Smooth muscle cell (in vitro differentiated cells): ENCODE data around the gene RBM47. TPM values are rescaled to one million over a fixed set of nuclear protein-coding genes. Genes with fewer than 3 reads are reported as not detected.
"Not testable (repeated sequence)": the region's sequence is repeated elsewhere in the genome, so short reads cannot be mapped to it uniquely, and the experiment has no call there.

Experiments used
- DNase-seq: peaks from one replicate; lab custom pipeline; 2025; ENCODE audit not compliant: unreplicated experiment; lab: John Stamatoyannopoulos, UW
- H2AFZ ChIP-seq: fragments of 200-600 bp; sonication (generic); 2 replicates; pipeline ENCODE4 v1.6.0; 2016; ENCODE audit warnings: antibody characterized with exemption, low read depth, mild to moderate bottlenecking
- H3F3A ChIP-seq: fragments of 200-600 bp; sonication (generic); 2 replicates; pipeline ENCODE4 v1.6.0; 2017; ENCODE audit warnings: antibody characterized with exemption, low read depth
- H3K27ac ChIP-seq: fragments of 200-600 bp; sonication (generic); 2 replicates; pipeline ENCODE4 v1.5.1; 2016; ENCODE audit warnings: low read depth, mild to moderate bottlenecking
- H3K27me3 ChIP-seq: fragments of 200-600 bp; sonication (generic); 2 replicates; pipeline ENCODE4 v1.6.1; 2016; ENCODE audit warnings: low read depth, mild to moderate bottlenecking
- H3K36me3 ChIP-seq: fragments of 200-600 bp; sonication (generic); 2 replicates; pipeline ENCODE4 v1.5.1; 2016; ENCODE audit warnings: low read depth
- H3K4me1 ChIP-seq: fragments of 200-600 bp; sonication (generic); 2 replicates; pipeline ENCODE4 v1.5.1; 2016; ENCODE audit warnings: low read depth
- H3K4me2 ChIP-seq: fragments of 200-600 bp; sonication (generic); 2 replicates; pipeline ENCODE4 v1.6.0; 2016; ENCODE audit warnings: mild to moderate bottlenecking
- H3K4me3 ChIP-seq: fragments of 200-600 bp; sonication (generic); 2 replicates; pipeline ENCODE4 v1.5.1; 2016; ENCODE audit warnings: mild to moderate bottlenecking
- H3K79me2 ChIP-seq: fragments of 200-600 bp; sonication (generic); 2 replicates; pipeline ENCODE4 v1.6.0; 2016; ENCODE audit warnings: low read depth, mild to moderate bottlenecking
- H3K9ac ChIP-seq: fragments of 200-600 bp; sonication (generic); 2 replicates; pipeline ENCODE4 v1.6.0; 2016; ENCODE audit warnings: low read depth
- H3K9me3 ChIP-seq: fragments of 200-600 bp; sonication (generic); replicated peaks from 2 replicates; pipeline ENCODE4 v1.5.1; 2016; ENCODE audit warnings: low read depth
- H4K20me1 ChIP-seq: fragments of 200-600 bp; sonication (generic); 2 replicates; pipeline ENCODE4 v1.6.0; 2016; ENCODE audit warnings: low read depth
- CTCF ChIP-seq: fragments of 200-600 bp; sonication (generic); IDR thresholded peaks from 2 replicates; pipeline ENCODE4 v1.5.1; 2017; ENCODE audit warnings: borderline replicate concordance, mild to moderate bottlenecking, antibody characterized with exemption; ENCODE audit not compliant: insufficient read depth, poor library complexity, severe bottlenecking
- WGBS: methylation state at CpG from one replicate; pipeline ENCODE4 v1.1.7; 2016; ENCODE audit warnings: low lambda C conversion rate; 5-methylcytosine and 5-hydroxymethylcytosine counted together
- polyA plus RNA-seq: library from polyadenylated mRNA; unstranded; fragments of >200 nt; fragmentation: Nextera tagmentation; extraction: Ambion mirVana; gene quantifications from 2 replicates; pipeline ENCODE4 v1.2.1, GENCODE V29; 2016
- total RNA-seq: library from RNA; depleted of rRNA; stranded (reverse); fragments of >200 nt; gene quantifications from 2 replicates; pipeline ENCODE4 v1.2.3, GENCODE V29; 2014

RBM47 gene
- total and polyA plus RNA-seq, 2 experiments from 2014 or later: 3.4 to 5.5 TPM

DNA sequence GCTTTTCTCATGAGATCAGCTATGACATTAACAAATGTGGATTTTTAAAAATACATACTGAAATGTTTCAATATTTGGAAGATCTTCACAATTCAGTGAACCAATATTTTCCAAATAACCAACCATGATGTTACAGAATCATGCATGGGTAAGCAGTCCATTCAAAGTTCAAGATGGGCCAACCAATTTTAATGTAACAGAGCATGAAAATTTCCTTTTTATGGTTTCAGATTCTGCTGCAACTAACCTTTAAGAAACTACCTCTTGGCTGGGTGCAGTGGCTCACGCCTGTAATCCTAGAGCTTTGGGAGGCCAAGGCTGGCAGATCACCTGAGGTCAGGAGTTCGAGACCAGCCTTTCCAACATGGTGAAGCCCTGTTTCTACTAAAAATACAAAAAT lies 107.7 kb downstream of the RBM47 start:
- DNase-seq: no peak
- no peak for TF ChIP-seq CTCF
- no peak overlapping the region for H3K4me3 ChIP-seq
- WGBS: 93% methylated on average over 2 of the region's 2 CpGs
- H3K36me3 ChIP-seq: no peaks in the 10 kb centered on the region
- H3K4me2 ChIP-seq: no peak overlapping the region
- H3K79me2 ChIP-seq: no peaks in the 10 kb centered on the region
- no peaks in the 10 kb centered on the region for H3K9me3 ChIP-seq
- no peak overlapping the region for H3K9ac ChIP-seq
- peaks cover 9% of the 10 kb centered on the region for H3K4me1 ChIP-seq
- no peaks in the 10 kb centered on the region for H3K27me3 ChIP-seq
- H2AFZ ChIP-seq: no peak overlapping the region
- H3K27ac ChIP-seq: no peak overlapping the region
- H4K20me1 ChIP-seq: no peaks in the 10 kb centered on the region
- H3F3A ChIP-seq: no peaks in the 10 kb centered on the region

- Histone ChIP-seq H3K79me2 (no peaks in the 10 kb centered on the region), H3K9me3 (no peaks in the 10 kb centered on the region), H3K4me1 (peaks cover 1% of the 10 kb centered on the region), H3K4me2 (no peak overlapping the region), H3K4me3 (no peak overlapping the region), H3K27me3 (no peaks in the 10 kb centered on the region), H3K36me3 (no peaks in the 10 kb centered on the region), H3K27ac (no peak overlapping the region), H3K9ac (no peak overlapping the region), H3F3A (no peaks in the 10 kb centered on the region), H2AFZ (no peak overlapping the region), H4K20me1 (no peaks in the 10 kb centered on the region)
- WGBS: 82% methylated on average over 4 of the region's 4 CpGs
- no peak for DNase-seq
- no peak for TF ChIP-seq CTCF
These were observed 109.1 kb downstream of the RBM47 start for GRCh38 chr4:40520533-40520932.

DNA sequence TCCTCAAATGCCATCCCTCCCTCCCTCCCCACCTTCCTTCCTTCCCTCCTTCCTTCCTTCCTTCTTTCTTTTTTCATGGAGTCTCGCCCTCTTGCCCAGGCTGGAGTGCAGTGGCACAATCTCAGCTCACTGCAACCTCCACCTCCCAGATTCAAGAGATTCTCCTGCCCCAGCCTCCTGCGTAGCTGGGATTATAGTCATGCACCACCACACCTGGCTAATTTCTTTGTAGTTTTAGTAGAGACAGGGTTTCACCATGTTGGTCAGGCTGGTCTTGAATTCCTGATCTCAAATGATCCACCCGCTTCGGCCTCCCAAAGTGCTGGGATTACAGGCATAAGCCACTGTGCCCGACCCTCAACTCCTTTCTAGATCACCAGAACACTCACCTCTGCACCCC lies 112.6 kb downstream of the RBM47 start:
- H3K4me2 ChIP-seq, H2AFZ ChIP-seq, H3K79me2 ChIP-seq, H3K27ac ChIP-seq, H3K4me3 ChIP-seq, H3K27me3 ChIP-seq, H3F3A ChIP-seq, H3K9ac ChIP-seq, H4K20me1 ChIP-seq, H3K4me1 ChIP-seq, H3K9me3 ChIP-seq, H3K36me3 ChIP-seq, DNase-seq: not testable (repeated sequence)
- WGBS: 95% methylated on average over 4 of the region's 5 CpGs

DNA sequence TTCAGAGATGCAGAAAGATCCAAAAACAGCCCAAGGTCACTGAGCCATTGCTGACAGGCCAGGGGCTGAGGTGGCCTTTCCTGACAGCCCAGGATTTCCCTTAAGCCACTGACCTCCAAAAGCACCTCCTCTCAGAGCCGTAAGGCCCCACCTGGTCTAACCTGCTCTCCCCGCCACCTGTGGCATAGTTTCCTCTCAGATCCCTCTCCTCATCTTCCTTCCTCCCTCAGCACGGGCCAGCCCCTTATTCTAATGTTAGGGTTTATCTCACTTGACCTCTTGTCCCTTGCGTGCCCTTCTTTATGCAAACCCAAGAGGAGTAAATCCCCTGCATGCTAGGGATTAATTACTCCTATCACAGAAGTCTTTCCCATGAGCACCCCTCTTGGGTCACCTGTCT lies 113.0 kb downstream of the RBM47 start:
- WGBS: 87% methylated on average over 4 of the region's 4 CpGs
- no peak overlapping the region for H3K4me2 ChIP-seq
- no peak overlapping the region for H3K4me3 ChIP-seq
- no peaks in the 10 kb centered on the region for H3F3A ChIP-seq
- no peaks in the 10 kb centered on the region for H4K20me1 ChIP-seq
- no peak overlapping the region for H2AFZ ChIP-seq
- H3K4me1 ChIP-seq: no peaks in the 10 kb centered on the region
- TF ChIP-seq CTCF: no peak
- no peak for DNase-seq
- H3K27ac ChIP-seq: no peak overlapping the region
- no peaks in the 10 kb centered on the region for H3K36me3 ChIP-seq
- no peaks in the 10 kb centered on the region for H3K9me3 ChIP-seq
- H3K79me2 ChIP-seq: no peaks in the 10 kb centered on the region
- no peak overlapping the region for H3K9ac ChIP-seq
- H3K27me3 ChIP-seq: no peaks in the 10 kb centered on the region
